HG03521 (cell line): Measurements from ENCODE around the gene ACTR5.
"Not testable (repeated sequence)": the region's sequence is repeated elsewhere in the genome, so short reads cannot be mapped to it uniquely, and the experiment has no call there.

Source experiments
- ATAC-seq: cut with Tn5 transposase; IDR thresholded peaks from one replicate; pipeline ENCODE4 v1.9.1; 2021; ENCODE audit warnings: mild to moderate bottlenecking, moderate library complexity; ENCODE audit not compliant: unreplicated experiment

Gene ACTR5

GRCh38 chr20:38804682-38805501, 56.6 kb downstream of the ACTR5 start:
- ATAC-seq: peak; percentile 29

GRCh38 chr20:38805502-38805957, 57.3 kb downstream of the ACTR5 start, which contains the start of gene PPP1R16B:
PPP1R16B (plus strand) TSS chr20:38805697; CDS start chr20:38835926, 30,229 bp downstream.
- ATAC-seq: peak; percentile 47

- ATAC-seq: no peak
Observed at GRCh38 chr20:38805958-38806854, 57.9 kb downstream of the ACTR5 start.

GRCh38 chr20:38806855-38807655, 58.8 kb downstream of the ACTR5 start:
- ATAC-seq: no peak

GRCh38 chr20:38809942-38810341, 61.7 kb downstream of the ACTR5 start:
- ATAC-seq: no peak

- no peak for ATAC-seq
Observed at GRCh38 chr20:38810926-38811630, 62.8 kb downstream of the ACTR5 start.

- no peak for ATAC-seq
Observed at GRCh38 chr20:38811769-38812168, 63.5 kb downstream of the ACTR5 start.

- ATAC-seq: no peak
Observed at GRCh38 chr20:38812182-38812581, 63.9 kb downstream of the ACTR5 start.

- no peak for ATAC-seq
Observed at GRCh38 chr20:38812709-38813573, 64.7 kb downstream of the ACTR5 start.

- not testable (repeated sequence) for ATAC-seq
Observed at GRCh38 chr20:38813574-38813962, 65.3 kb downstream of the ACTR5 start.

GRCh38 chr20:38815446-38815845, 67.2 kb downstream of the ACTR5 start:
- ATAC-seq: no peak

GRCh38 chr20:38818113-38819065, 70.1 kb downstream of the ACTR5 start:
- ATAC-seq: no peak
